Liver (tissue), 9 donors: ENCODE data around the gene WNT3A. TPM values are rescaled to one million over a fixed set of nuclear protein-coding genes. Genes with fewer than 3 reads are reported as not detected.

ENCODE experiments used
- DNase-seq: peaks from one replicate; pipeline ENCODE4 v3.0.0-alpha.2; 2017; ENCODE audit warnings: low spot score
- H3K27ac ChIP-seq, 2 donors: one replicate each; pipeline ENCODE4 v1.7.0; 2013; ENCODE audit warnings: inconsistent platforms in 2 of 2, low read length in 2 of 2, control low read depth in 1 of 2, low read depth in 1 of 2, mild to moderate bottlenecking in 1 of 2
- H3K27me3 ChIP-seq, 4 donors: one replicate each; pipeline versions ENCODE4 v1.6.1 to v1.7.0; 2013; ENCODE audit warnings: low read length in 3 of 4, inconsistent platforms in 1 of 4, mild to moderate bottlenecking in 1 of 4, moderate library complexity in 1 of 4; ENCODE audit not compliant: control insufficient read depth in 4 of 4, insufficient read depth in 4 of 4
- H3K36me3 ChIP-seq, 4 donors: one replicate each; pipeline versions ENCODE4 v1.6.1 to v1.7.0; 2013; ENCODE audit warnings: low read length in 3 of 4, mild to moderate bottlenecking in 3 of 4, low read depth in 1 of 4, moderate library complexity in 1 of 4; ENCODE audit not compliant: control insufficient read depth in 4 of 4, insufficient read depth in 3 of 4
- H3K4me1 ChIP-seq, 4 donors: one replicate each; pipeline versions ENCODE4 v1.6.1 to v1.7.0; 2013; ENCODE audit warnings: low read length in 3 of 4, mild to moderate bottlenecking in 3 of 4, moderate library complexity in 1 of 4; ENCODE audit not compliant: control insufficient read depth in 4 of 4, insufficient read depth in 4 of 4
- H3K4me3 ChIP-seq, 3 donors: one replicate each; pipeline versions ENCODE4 v1.6.1 to v1.7.0; 2013; ENCODE audit warnings: low read length in 3 of 3, control low read depth in 1 of 3, low read depth in 1 of 3, mild to moderate bottlenecking in 1 of 3
- H3K9ac ChIP-seq, 2 donors: one replicate each; pipeline ENCODE4 v1.7.0; 2013; ENCODE audit warnings: low read length in 2 of 2, mild to moderate bottlenecking in 2 of 2, moderate library complexity in 2 of 2, control low read depth in 1 of 2, low read depth in 1 of 2
- H3K9me3 ChIP-seq, 4 donors: one replicate each; pipeline versions ENCODE4 v1.6.1 to v1.7.0; 2013; ENCODE audit warnings: low read length in 3 of 4; ENCODE audit not compliant: control insufficient read depth in 4 of 4
- EGR1 ChIP-seq, 2 donors: IDR thresholded peaks; 2 replicates each; pipeline ENCODE4 v1.6.1; 2016 to 2018; ENCODE audit warnings: antibody characterized with exemption in 2 of 2, low read depth in 2 of 2
- FOXA1 ChIP-seq: IDR thresholded peaks from 2 replicates; pipeline ENCODE4 v1.6.1; 2016; ENCODE audit warnings: antibody characterized with exemption
- FOXA2 ChIP-seq: IDR thresholded peaks from 2 replicates; pipeline ENCODE4 v1.6.1; 2016; ENCODE audit warnings: antibody characterized with exemption
- GABPA ChIP-seq, 2 donors: IDR thresholded peaks in 1 of 2; conservative IDR thresholded peaks in 1 of 2; 2 replicates each; pipeline ENCODE4 v1.6.1; 2016; ENCODE audit warnings: antibody characterized with exemption in 2 of 2, mild to moderate bottlenecking in 1 of 2, moderate library complexity in 1 of 2
- HNF4A ChIP-seq, 2 donors: conservative IDR thresholded peaks; 2 replicates each; pipeline ENCODE4 v1.6.1; 2016; ENCODE audit warnings: antibody characterized with exemption in 2 of 2, mild to moderate bottlenecking in 2 of 2
- HNF4G ChIP-seq: IDR thresholded peaks from 2 replicates; pipeline ENCODE4 v1.6.1; 2016; ENCODE audit warnings: antibody characterized with exemption
- JUND ChIP-seq, 2 donors: IDR thresholded peaks; 2 replicates each; pipeline ENCODE4 v1.6.1; 2016; ENCODE audit warnings: antibody characterized with exemption in 2 of 2
- NR2F2 ChIP-seq: IDR thresholded peaks from 2 replicates; pipeline ENCODE4 v1.6.1; 2016; ENCODE audit warnings: antibody characterized with exemption
- RAD21 ChIP-seq, 2 donors: IDR thresholded peaks; 2 replicates each; pipeline ENCODE4 v1.6.1; 2016; ENCODE audit warnings: antibody characterized with exemption in 2 of 2, mild to moderate bottlenecking in 2 of 2
- RXRA ChIP-seq, 2 donors: IDR thresholded peaks; 2 replicates each; pipeline ENCODE4 v1.6.1; 2017 to 2018; ENCODE audit warnings: antibody characterized with exemption in 2 of 2, mild to moderate bottlenecking in 1 of 2
- SP1 ChIP-seq: IDR thresholded peaks from 2 replicates; pipeline ENCODE4 v1.6.1; 2018; ENCODE audit warnings: antibody characterized with exemption, mild to moderate bottlenecking
- TAF1 ChIP-seq: conservative IDR thresholded peaks from 2 replicates; pipeline ENCODE4 v1.6.1; 2016; ENCODE audit warnings: antibody characterized with exemption, mild to moderate bottlenecking
- YY1 ChIP-seq: IDR thresholded peaks from 2 replicates; pipeline ENCODE4 v1.6.1; 2016; ENCODE audit warnings: antibody characterized with exemption, mild to moderate bottlenecking
- WGBS: extraction: QIAGEN DNeasy Blood & Tissue Kit; methylation state at CpG from one replicate; pipeline ENCODE4 v1.1.7; 2013; 5-methylcytosine and 5-hydroxymethylcytosine counted together
- polyA plus RNA-seq, 2 donors: library from polyadenylated mRNA; stranded (reverse) in 1 of 2; unstranded in 1 of 2; fragments of 200-250 nt in 1 of 2; fragments of >200 nt in 1 of 2; fragmentation: Nextera tagmentation in 1 of 2; extraction: Ambion mirVana in 1 of 2; gene quantifications; one replicate each; pipeline versions ENCODE4 v1.2.1 to v1.2.3, GENCODE V29; 2013 to 2015
- total RNA-seq, 2 donors: library from RNA; depleted of rRNA; stranded (reverse); fragments of >200 nt; gene quantifications; one replicate each; pipeline ENCODE4 v1.2.3, GENCODE V29; 2014
- TF ChIP-seq, protein P1 (sequence below): IDR thresholded peaks from 2 replicates; pipeline ENCODE4 v1.6.1; 2016; ENCODE audit warnings: antibody characterized with exemption
- TF ChIP-seq, protein P2 (sequence below): IDR thresholded peaks from 2 replicates; pipeline ENCODE4 v1.6.1; 2016; ENCODE audit warnings: antibody characterized with exemption
- TF ChIP-seq, protein P3 (sequence below): fragments of 150-350 bp; IDR thresholded peaks from 2 replicates; pipeline ENCODE4 v1.5.1; 2017; ENCODE audit warnings: improper control_type of control experiment, low read depth, low read length; ENCODE audit not compliant: missing input control
- TF ChIP-seq, protein P4 (sequence below): IDR thresholded peaks from 2 replicates; pipeline ENCODE4 v1.6.1; 2016; ENCODE audit warnings: antibody characterized with exemption, mild to moderate bottlenecking
- TF ChIP-seq, protein P5 (sequence below): IDR thresholded peaks from 2 replicates; pipeline ENCODE4 v1.6.1; 2016; ENCODE audit warnings: antibody characterized with exemption
- donor health status: healthy.
- donor health status: healthy.
- donor health status: healthy.
- donor health status: healthy.
- donor health status: healthy.

WNT3A gene
- total and polyA plus RNA-seq, 4 donors = not detected

DNA sequence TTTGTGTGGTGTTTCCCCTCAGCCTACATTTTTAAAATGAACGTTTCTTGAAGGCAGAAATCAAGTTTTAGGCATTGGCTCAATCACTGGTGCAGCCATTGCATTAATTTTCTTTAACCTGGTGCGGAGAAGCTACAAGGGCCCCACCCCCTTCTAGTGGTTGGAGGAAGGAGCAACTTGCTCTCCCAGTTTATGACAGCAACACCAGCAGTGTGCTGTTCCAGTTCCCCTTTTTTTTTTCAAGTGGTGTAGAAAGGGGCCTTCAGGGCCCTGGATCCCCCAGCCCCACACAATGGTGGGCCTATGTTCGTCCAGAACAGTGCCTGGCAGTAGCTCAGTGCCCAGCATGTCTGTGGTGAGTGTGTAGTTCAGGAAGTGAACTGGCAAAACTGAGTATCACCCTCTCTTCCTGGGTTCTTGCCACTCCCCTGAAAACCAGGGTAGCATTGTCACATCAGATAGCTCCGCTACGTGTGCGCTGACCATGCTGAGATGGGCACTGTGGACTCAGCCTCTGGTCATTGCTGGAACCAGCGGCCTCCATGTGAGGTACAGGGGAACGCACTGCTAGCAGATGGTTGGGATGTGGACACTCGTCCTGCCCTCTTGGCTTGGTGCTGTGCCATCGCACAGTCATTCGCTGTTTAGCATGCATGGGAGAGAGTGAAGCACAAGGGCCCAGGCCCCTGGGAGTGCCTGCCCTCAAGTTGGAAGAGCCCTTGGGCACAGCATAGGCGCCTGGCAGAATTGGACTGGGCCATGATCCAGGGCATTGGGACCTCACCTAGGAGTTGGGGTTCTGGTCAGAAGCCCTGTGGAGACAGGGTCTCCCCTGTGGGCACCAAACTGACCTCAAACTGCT is 83.0 kb downstream of the WNT3A start:
- Histone ChIP-seq H3K36me3 (peaks cover 2 to 8% (median 4%) of the 10 kb centered on the region in 4 donors), H3K9me3 (peaks cover 0 to 9% (median 7%) of the 10 kb centered on the region in 4 donors), H3K27me3 (no peaks in the 10 kb centered on the region), H3K4me1 (peaks cover 29 to 78% (median 67%) of the 10 kb centered on the region in 4 donors), H3K27ac (no peak overlapping the region), H3K9ac (no peak overlapping the region), H3K4me3 (no peak overlapping the region)
- no peak for DNase-seq
- 77% methylated on average over 12 of the region's 12 CpGs for WGBS
- TF ChIP-seq NR2F2 (no peak), TAF1 (no peak), FOXA1 (no peak), HNF4A (conservative IDR thresholded peaks at IDR 0.05) (no peak), GABPA (IDR thresholded peaks at IDR 0.05 in 1 of 2, conservative IDR thresholded peaks at IDR 0.05 in 1 of 2) (no peak), FOXA2 (no peak), RAD21 (IDR thresholded peaks at IDR 0.05) (no peak), JUND (IDR thresholded peaks at IDR 0.05) (no peak), YY1 (no peak), RXRA (IDR thresholded peaks at IDR 0.05) (no peak), HNF4G (no peak), SP1 (no peak), EGR1 (IDR thresholded peaks at IDR 0.05; ENCODE audit: low read depth in 2 of 2) (no peak)
- TF ChIP-seq, protein P1, sequence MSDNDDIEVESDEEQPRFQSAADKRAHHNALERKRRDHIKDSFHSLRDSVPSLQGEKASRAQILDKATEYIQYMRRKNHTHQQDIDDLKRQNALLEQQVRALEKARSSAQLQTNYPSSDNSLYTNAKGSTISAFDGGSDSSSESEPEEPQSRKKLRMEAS = no peak
- TF ChIP-seq, protein P2, sequence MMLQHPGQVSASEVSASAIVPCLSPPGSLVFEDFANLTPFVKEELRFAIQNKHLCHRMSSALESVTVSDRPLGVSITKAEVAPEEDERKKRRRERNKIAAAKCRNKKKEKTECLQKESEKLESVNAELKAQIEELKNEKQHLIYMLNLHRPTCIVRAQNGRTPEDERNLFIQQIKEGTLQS = no peak
- TF ChIP-seq, protein P3, sequence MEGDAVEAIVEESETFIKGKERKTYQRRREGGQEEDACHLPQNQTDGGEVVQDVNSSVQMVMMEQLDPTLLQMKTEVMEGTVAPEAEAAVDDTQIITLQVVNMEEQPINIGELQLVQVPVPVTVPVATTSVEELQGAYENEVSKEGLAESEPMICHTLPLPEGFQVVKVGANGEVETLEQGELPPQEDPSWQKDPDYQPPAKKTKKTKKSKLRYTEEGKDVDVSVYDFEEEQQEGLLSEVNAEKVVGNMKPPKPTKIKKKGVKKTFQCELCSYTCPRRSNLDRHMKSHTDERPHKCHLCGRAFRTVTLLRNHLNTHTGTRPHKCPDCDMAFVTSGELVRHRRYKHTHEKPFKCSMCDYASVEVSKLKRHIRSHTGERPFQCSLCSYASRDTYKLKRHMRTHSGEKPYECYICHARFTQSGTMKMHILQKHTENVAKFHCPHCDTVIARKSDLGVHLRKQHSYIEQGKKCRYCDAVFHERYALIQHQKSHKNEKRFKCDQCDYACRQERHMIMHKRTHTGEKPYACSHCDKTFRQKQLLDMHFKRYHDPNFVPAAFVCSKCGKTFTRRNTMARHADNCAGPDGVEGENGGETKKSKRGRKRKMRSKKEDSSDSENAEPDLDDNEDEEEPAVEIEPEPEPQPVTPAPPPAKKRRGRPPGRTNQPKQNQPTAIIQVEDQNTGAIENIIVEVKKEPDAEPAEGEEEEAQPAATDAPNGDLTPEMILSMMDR = no peak
- TF ChIP-seq, protein P4, sequence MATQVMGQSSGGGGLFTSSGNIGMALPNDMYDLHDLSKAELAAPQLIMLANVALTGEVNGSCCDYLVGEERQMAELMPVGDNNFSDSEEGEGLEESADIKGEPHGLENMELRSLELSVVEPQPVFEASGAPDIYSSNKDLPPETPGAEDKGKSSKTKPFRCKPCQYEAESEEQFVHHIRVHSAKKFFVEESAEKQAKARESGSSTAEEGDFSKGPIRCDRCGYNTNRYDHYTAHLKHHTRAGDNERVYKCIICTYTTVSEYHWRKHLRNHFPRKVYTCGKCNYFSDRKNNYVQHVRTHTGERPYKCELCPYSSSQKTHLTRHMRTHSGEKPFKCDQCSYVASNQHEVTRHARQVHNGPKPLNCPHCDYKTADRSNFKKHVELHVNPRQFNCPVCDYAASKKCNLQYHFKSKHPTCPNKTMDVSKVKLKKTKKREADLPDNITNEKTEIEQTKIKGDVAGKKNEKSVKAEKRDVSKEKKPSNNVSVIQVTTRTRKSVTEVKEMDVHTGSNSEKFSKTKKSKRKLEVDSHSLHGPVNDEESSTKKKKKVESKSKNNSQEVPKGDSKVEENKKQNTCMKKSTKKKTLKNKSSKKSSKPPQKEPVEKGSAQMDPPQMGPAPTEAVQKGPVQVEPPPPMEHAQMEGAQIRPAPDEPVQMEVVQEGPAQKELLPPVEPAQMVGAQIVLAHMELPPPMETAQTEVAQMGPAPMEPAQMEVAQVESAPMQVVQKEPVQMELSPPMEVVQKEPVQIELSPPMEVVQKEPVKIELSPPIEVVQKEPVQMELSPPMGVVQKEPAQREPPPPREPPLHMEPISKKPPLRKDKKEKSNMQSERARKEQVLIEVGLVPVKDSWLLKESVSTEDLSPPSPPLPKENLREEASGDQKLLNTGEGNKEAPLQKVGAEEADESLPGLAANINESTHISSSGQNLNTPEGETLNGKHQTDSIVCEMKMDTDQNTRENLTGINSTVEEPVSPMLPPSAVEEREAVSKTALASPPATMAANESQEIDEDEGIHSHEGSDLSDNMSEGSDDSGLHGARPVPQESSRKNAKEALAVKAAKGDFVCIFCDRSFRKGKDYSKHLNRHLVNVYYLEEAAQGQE = no peak
- TF ChIP-seq, protein P5, sequence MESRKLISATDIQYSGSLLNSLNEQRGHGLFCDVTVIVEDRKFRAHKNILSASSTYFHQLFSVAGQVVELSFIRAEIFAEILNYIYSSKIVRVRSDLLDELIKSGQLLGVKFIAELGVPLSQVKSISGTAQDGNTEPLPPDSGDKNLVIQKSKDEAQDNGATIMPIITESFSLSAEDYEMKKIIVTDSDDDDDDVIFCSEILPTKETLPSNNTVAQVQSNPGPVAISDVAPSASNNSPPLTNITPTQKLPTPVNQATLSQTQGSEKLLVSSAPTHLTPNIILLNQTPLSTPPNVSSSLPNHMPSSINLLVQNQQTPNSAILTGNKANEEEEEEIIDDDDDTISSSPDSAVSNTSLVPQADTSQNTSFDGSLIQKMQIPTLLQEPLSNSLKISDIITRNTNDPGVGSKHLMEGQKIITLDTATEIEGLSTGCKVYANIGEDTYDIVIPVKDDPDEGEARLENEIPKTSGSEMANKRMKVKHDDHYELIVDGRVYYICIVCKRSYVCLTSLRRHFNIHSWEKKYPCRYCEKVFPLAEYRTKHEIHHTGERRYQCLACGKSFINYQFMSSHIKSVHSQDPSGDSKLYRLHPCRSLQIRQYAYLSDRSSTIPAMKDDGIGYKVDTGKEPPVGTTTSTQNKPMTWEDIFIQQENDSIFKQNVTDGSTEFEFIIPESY = no peak
